ENCODE data around the gene OXCT1.

The OXCT1 gene

GRCh38 chr5:41840251-41840650 lies 30.0 kb downstream of the OXCT1 start:
- Histone ChIP-seq H3K4me3 (ENCODE audit: low read depth, low read length) (no peak overlapping the region), H3K27ac (ENCODE audit: extremely low read depth, low read depth, low read length) (no peak overlapping the region), H3K9me3 (ENCODE audit: control insufficient read depth, insufficient read depth, low read depth, low read length) (no peaks in the 10 kb centered on the region; the same call in 1 of the 2 replicates), H3K4me1 (ENCODE audit: control insufficient read depth, insufficient read depth, low read length) (peaks cover 4% of the 10 kb centered on the region), H3K36me3 (ENCODE audit: control insufficient read depth in 2 of 2, insufficient read depth in 1 of 2, low read length in 2 of 2) (peaks cover 0 to 34% of the 10 kb centered on the region in 2 experiments; a peak in 2 of 3 replicates)
- ChIA-PET CTCF (interaction anchor here (0.5 to 0.9 kb wide), 4 partner anchors 123 to 281 kb away, joined by 3 to 4 read pairs (median 3); no protein-coding TSS in a partner anchor), POLR2A (no interaction called here)
- no peak for TF ChIP-seq ZNF146 (tag by site-specific recombination; IDR thresholded peaks at IDR 0.05)
- TF ChIP-seq AEBP2 (tag by site-specific recombination; IDR thresholded peaks at IDR 0.05; ENCODE audit: borderline replicate concordance), result no peak

- POLR2A ChIA-PET, result no interaction called here
- Histone ChIP-seq H3K36me3 (ENCODE audit: control insufficient read depth in 2 of 2, insufficient read depth in 1 of 2, low read length in 2 of 2) (peaks cover 0 to 40% of the 10 kb centered on the region in 2 experiments; a peak in 2 of 3 replicates), H3K9me3 (ENCODE audit: control insufficient read depth, insufficient read depth, low read depth, low read length) (no peaks in the 10 kb centered on the region; the same call in 1 of the 2 replicates), H3K4me1 (ENCODE audit: control insufficient read depth, insufficient read depth, low read length) (peaks cover 4% of the 10 kb centered on the region), H3K27ac (ENCODE audit: extremely low read depth, low read depth, low read length) (no peak overlapping the region), H3K4me3 (ENCODE audit: low read depth, low read length) (no peak overlapping the region)
- CTCF ChIA-PET, result interaction anchor here (0.6 to 1.8 kb wide), 10 partner anchors 19 to 1059 kb away, joined by 3 to 9 read pairs (median 3); no protein-coding TSS in a partner anchor
- TF ChIP-seq SCRT1 (tag by site-specific recombination; IDR thresholded peaks at IDR 0.05; ENCODE audit: borderline replicate concordance), result no peak
- TF ChIP-seq ZNF280D (tag by site-specific recombination; IDR thresholded peaks at IDR 0.05), result no peak
- TF ChIP-seq ZNF214 (tag by site-specific recombination; IDR thresholded peaks at IDR 0.05; ENCODE audit: borderline replicate concordance), result no peak
- TF ChIP-seq KLF16 (tag by site-specific recombination; IDR thresholded peaks at IDR 0.05), result no peak
- TF ChIP-seq ZNF239 (tag by site-specific recombination; IDR thresholded peaks at IDR 0.05), result no peak
- TF ChIP-seq ZNF362 (tag by site-specific recombination; IDR thresholded peaks at IDR 0.05), result no peak
- TF ChIP-seq ZNF768 (tag by site-specific recombination; IDR thresholded peaks at IDR 0.05), result no peak
- no peak for TF ChIP-seq GFI1B (tag by site-specific recombination; IDR thresholded peaks at IDR 0.05)
- TF ChIP-seq ZNF394 (tag by site-specific recombination; IDR thresholded peaks at IDR 0.05; ENCODE audit: borderline replicate concordance), result no peak
- TF ChIP-seq REPIN1 (tag by site-specific recombination; IDR thresholded peaks at IDR 0.05; ENCODE audit: low read depth), result no peak
- no peak for TF ChIP-seq RBAK (tag by site-specific recombination; IDR thresholded peaks at IDR 0.05)
- no peak for TF ChIP-seq KLF7 (tag by site-specific recombination; IDR thresholded peaks at IDR 0.05; ENCODE audit: borderline replicate concordance)
- no peak for TF ChIP-seq ZNF391 (tag by site-specific recombination; IDR thresholded peaks at IDR 0.05; ENCODE audit: borderline replicate concordance, low read depth)
- no peak for TF ChIP-seq ZNF133 (tag by site-specific recombination; IDR thresholded peaks at IDR 0.05)
- TF ChIP-seq ZNF558 (tag by site-specific recombination; IDR thresholded peaks at IDR 0.05), result no peak
- TF ChIP-seq ZNF704 (tag by site-specific recombination; IDR thresholded peaks at IDR 0.05), result no peak
- TF ChIP-seq ZSCAN5A (tag by site-specific recombination; IDR thresholded peaks at IDR 0.05), result no peak
- TF ChIP-seq ZNF324 (tag by site-specific recombination; IDR thresholded peaks at IDR 0.05), result no peak
Measured at GRCh38 chr5:41837793-41838192, 32.4 kb downstream of the OXCT1 start.

All from HEK293 (cell line).